Fibroblast of lung (primary cell): ENCODE results near the gene HCCS. TPM values are rescaled to one million over a fixed set of nuclear protein-coding genes. Genes with fewer than 3 reads are reported as not detected.

Experiments
- DNase-seq, 2 donors: peaks; one replicate each; pipeline versions ENCODE4 v3.0.0 to v3.0.0-alpha.2; 2010; ENCODE audit warnings: low read depth in 2 of 2
- H2AFZ ChIP-seq: 2 replicates; pipeline ENCODE4 v1.5.1; 2012; ENCODE audit warnings: low read length, control low read depth, inconsistent platforms
- H3K27ac ChIP-seq: 2 replicates; pipeline ENCODE4 v1.5.1; 2011; ENCODE audit warnings: low read length, control low read depth; ENCODE audit not compliant: insufficient read depth
- H3K27me3 ChIP-seq: 2 replicates; pipeline ENCODE4 v1.5.1; 2011; ENCODE audit warnings: mild to moderate bottlenecking, low read length; ENCODE audit not compliant: control insufficient read depth, insufficient read depth
- H3K36me3 ChIP-seq: 2 replicates; pipeline ENCODE4 v1.5.1; 2011; ENCODE audit warnings: low read length; ENCODE audit not compliant: control insufficient read depth, insufficient read depth
- H3K4me1 ChIP-seq: 2 replicates; pipeline ENCODE4 v1.5.1; 2011; ENCODE audit warnings: low read length; ENCODE audit not compliant: control insufficient read depth, insufficient read depth; ENCODE audit errors: extremely low read depth
- H3K4me2 ChIP-seq: 2 replicates; pipeline ENCODE4 v1.5.1; 2011; ENCODE audit warnings: low read length, control low read depth; ENCODE audit not compliant: insufficient read depth; ENCODE audit errors: extremely low read depth
- H3K4me3 ChIP-seq, 4 experiments: fragments of 200-600 bp in 1 of 4; sonication (generic) in 1 of 4; replicated peaks in 1 of 4; 2 replicates each; pipeline ENCODE4 v1.5.1; 2011 to 2016; ENCODE audit warnings: low read length in 4 of 4, low read depth in 3 of 4, mild to moderate bottlenecking in 3 of 4, control low read depth in 2 of 4, inconsistent platforms in 1 of 4, mixed read lengths in 1 of 4; ENCODE audit not compliant: insufficient read depth in 1 of 4; ENCODE audit errors: control extremely low read depth in 1 of 4
- H3K79me2 ChIP-seq: 2 replicates; pipeline ENCODE4 v1.5.1; 2012; ENCODE audit warnings: mild to moderate bottlenecking, low read length, inconsistent platforms; ENCODE audit not compliant: control insufficient read depth, insufficient read depth
- H3K9ac ChIP-seq: 2 replicates; pipeline ENCODE4 v1.5.1; 2011; ENCODE audit warnings: mild to moderate bottlenecking, low read length, control low read depth; ENCODE audit not compliant: insufficient read depth
- H3K9me3 ChIP-seq: 2 replicates; pipeline ENCODE4 v1.5.1; 2012; ENCODE audit warnings: low read depth, low read length; ENCODE audit not compliant: control insufficient read depth, insufficient read depth
- H4K20me1 ChIP-seq: 2 replicates; pipeline ENCODE4 v1.5.1; 2011; ENCODE audit warnings: low read length; ENCODE audit not compliant: control insufficient read depth, insufficient read depth; ENCODE audit errors: extremely low read depth
- EZH2 ChIP-seq: IDR thresholded peaks from 2 replicates; pipeline ENCODE4 v1.5.1; 2012; ENCODE audit warnings: low read length, control low read depth, mild to moderate bottlenecking; ENCODE audit errors: missing control alignments
- polyA plus RNA-seq, 2 donors: library from polyadenylated mRNA; depleted of rRNA in 1 of 2; stranded (reverse) in 1 of 2; unstranded in 1 of 2; fragments of >200 nt; gene quantifications; 2 replicates each; pipeline ENCODE4 v1.2.1, GENCODE V29; 2011 to 2012; ENCODE audit warnings: missing spikeins in 1 of 2
- total RNA-seq: library from RNA; depleted of rRNA; stranded (reverse); fragments of >200 nt; gene quantifications from 2 replicates; pipeline ENCODE4 v1.2.1, GENCODE V29; 2014
- TF ChIP-seq, protein P1 (sequence below), 2 donors: IDR thresholded peaks in 1 of 2; conservative IDR thresholded peaks in 1 of 2; 1 replicate in 1 of 2; 2 replicates in 1 of 2; pipeline ENCODE4 v1.5.1; 2011 to 2012; ENCODE audit warnings: low read length in 2 of 2, control low read depth in 1 of 2, inconsistent platforms in 1 of 2, low read depth in 1 of 2, mild to moderate bottlenecking in 1 of 2

The HCCS gene
- total and polyA plus RNA-seq, 2 donors (not counting 1 experiment from before 2014, with no cell fraction given), result 22.0 to 38.3 TPM

DNA sequence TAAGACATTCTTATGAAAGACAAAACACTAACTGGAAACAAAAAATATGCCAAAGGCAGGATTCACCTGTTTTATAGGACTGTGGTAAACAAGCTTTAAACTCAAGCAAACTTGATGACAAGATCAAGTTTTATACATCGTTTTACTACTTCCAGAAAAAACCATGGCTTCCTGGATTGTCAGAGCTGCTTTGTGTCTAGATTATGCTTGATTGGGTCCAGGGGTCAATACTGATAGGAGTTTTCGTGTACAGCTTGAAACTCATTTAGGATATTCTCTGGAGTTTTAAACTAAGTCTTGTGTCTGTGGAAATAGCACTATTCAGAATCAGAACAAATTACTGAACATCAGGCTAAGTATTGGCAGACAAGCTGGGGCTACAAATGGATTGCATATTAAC, 13.0 kb downstream of the HCCS start:
- no peak for DNase-seq
- Histone ChIP-seq H3K9ac (no peak overlapping the region), H3K36me3 (no peaks in the 10 kb centered on the region), H4K20me1 (no peaks in the 10 kb centered on the region), H3K9me3 (no peaks in the 10 kb centered on the region), H2AFZ (no peak overlapping the region), H3K4me1 (no peaks in the 10 kb centered on the region), H3K27me3 (no peaks in the 10 kb centered on the region), H3K4me2 (no peak overlapping the region), H3K79me2 (no peaks in the 10 kb centered on the region), H3K4me3 (no peak overlapping the region), H3K27ac (no peak overlapping the region)
- TF ChIP-seq EZH2, result no peak
- TF ChIP-seq, protein P1, sequence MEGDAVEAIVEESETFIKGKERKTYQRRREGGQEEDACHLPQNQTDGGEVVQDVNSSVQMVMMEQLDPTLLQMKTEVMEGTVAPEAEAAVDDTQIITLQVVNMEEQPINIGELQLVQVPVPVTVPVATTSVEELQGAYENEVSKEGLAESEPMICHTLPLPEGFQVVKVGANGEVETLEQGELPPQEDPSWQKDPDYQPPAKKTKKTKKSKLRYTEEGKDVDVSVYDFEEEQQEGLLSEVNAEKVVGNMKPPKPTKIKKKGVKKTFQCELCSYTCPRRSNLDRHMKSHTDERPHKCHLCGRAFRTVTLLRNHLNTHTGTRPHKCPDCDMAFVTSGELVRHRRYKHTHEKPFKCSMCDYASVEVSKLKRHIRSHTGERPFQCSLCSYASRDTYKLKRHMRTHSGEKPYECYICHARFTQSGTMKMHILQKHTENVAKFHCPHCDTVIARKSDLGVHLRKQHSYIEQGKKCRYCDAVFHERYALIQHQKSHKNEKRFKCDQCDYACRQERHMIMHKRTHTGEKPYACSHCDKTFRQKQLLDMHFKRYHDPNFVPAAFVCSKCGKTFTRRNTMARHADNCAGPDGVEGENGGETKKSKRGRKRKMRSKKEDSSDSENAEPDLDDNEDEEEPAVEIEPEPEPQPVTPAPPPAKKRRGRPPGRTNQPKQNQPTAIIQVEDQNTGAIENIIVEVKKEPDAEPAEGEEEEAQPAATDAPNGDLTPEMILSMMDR (conservative IDR thresholded peaks at IDR 0.05 in 1 of 2, IDR thresholded peaks at IDR 0.05 in 1 of 2; ENCODE audit: low read depth in 1 of 2, low read length in 2 of 2), result no peak

DNA sequence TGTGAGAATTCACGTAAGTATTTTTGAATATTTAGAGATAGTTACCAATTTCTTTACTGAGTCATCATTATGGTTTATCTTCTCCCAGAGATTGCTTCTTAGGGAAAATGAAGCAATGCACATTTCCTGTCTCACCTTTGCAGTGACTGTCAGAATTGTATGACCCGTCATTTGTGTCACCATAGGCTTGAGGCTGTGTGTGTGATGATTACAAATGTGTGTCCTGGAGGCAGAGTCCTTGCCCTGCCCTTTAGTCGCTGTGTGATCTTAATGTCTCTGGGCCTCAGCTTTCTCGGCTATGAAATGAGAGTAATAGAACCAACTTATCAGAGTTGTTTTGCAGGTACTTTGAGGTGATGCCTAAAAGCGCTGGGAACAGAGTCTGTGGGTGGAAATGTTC, 13.9 kb downstream of the HCCS start:
- TF ChIP-seq, protein P1 (conservative IDR thresholded peaks at IDR 0.05 in 1 of 2, IDR thresholded peaks at IDR 0.05 in 1 of 2; ENCODE audit: low read depth in 1 of 2, low read length in 2 of 2), result no peak
- no peak for TF ChIP-seq EZH2
- H3K27ac ChIP-seq, result no peak overlapping the region
- H3K79me2 ChIP-seq, result no peaks in the 10 kb centered on the region
- H3K4me1 ChIP-seq, result no peaks in the 10 kb centered on the region
- DNase-seq, result no peak
- no peaks in the 10 kb centered on the region for H4K20me1 ChIP-seq
- no peak overlapping the region for H3K4me3 ChIP-seq
- no peak overlapping the region for H3K4me2 ChIP-seq
- no peak overlapping the region for H2AFZ ChIP-seq
- H3K27me3 ChIP-seq, result no peaks in the 10 kb centered on the region
- H3K9ac ChIP-seq, result no peak overlapping the region
- no peaks in the 10 kb centered on the region for H3K36me3 ChIP-seq
- H3K9me3 ChIP-seq, result no peaks in the 10 kb centered on the region

DNA sequence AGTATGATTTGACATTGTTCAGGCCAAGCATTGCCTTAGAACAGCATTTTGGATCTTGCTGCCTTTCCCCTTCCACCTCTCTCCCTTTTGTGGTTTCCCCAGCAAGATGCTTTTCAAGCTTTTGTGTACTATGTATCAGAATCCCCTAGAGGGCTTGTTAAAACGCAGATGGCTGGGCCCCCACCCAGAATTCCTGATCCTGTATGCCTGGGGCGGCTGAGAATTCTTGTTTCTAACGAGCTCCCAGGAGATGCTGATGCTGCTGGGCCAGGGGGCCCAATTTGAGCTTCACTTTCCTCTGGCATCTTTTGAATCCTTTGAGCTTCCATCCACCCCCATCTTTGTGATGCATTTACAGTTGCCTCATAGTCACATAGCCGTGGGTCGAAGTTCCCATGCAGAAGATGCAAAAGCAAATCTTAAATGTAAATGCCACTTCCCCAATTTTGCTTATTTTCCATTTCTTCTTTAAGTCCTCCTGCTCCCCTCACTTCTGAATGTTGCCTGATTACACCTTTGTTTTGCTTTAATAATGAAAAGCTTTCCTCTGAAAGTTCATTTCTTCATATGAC, 18.5 kb downstream of the HCCS start:
- DNase-seq, result no peak
- Histone ChIP-seq H3K9me3 (no peaks in the 10 kb centered on the region), H4K20me1 (no peaks in the 10 kb centered on the region), H3K27ac (no peak overlapping the region), H3K4me1 (no peaks in the 10 kb centered on the region), H3K4me2 (no peak overlapping the region), H3K27me3 (no peaks in the 10 kb centered on the region), H3K79me2 (no peaks in the 10 kb centered on the region), H3K9ac (no peak overlapping the region), H2AFZ (no peak overlapping the region), H3K36me3 (no peaks in the 10 kb centered on the region), H3K4me3 (no peak overlapping the region)
- TF ChIP-seq, protein P1 (conservative IDR thresholded peaks at IDR 0.05 in 1 of 2, IDR thresholded peaks at IDR 0.05 in 1 of 2; ENCODE audit: low read depth in 1 of 2, low read length in 2 of 2), result no peak
- no peak for TF ChIP-seq EZH2
